GM23338 (cell line): ENCODE measurements around the gene CLEC1B. TPM values are rescaled to one million over a fixed set of nuclear protein-coding genes. Genes with fewer than 3 reads are reported as not detected.

Source experiments
- ATAC-seq: fragments of 200-7000 bp; cut with Tn5 transposase; 3 replicates; pipeline ENCODE4 v1.9.1; 2020
- DNase-seq: peaks from one replicate; pipeline ENCODE4 v3.0.0-alpha.2; 2015; ENCODE audit warnings: low spot score
- H2AFZ ChIP-seq: fragments of 200-600 bp; sonication (generic); 2 replicates; pipeline ENCODE4 v1.8.0; 2016; ENCODE audit warnings: antibody characterized with exemption, mild to moderate bottlenecking, moderate library complexity
- H3F3A ChIP-seq: fragments of 200-600 bp; sonication (generic); replicated peaks from 2 replicates; pipeline ENCODE4 v1.8.0; 2017; ENCODE audit warnings: antibody characterized with exemption, mixed run types, low read depth
- H3K27ac ChIP-seq: fragments of 200-600 bp; sonication (generic); 2 replicates; pipeline ENCODE4 v1.6.1; 2016; ENCODE audit warnings: low read depth
- H3K27me3 ChIP-seq: fragments of 200-600 bp; sonication (generic); 2 replicates; pipeline ENCODE4 v1.8.0; 2016; ENCODE audit warnings: mild to moderate bottlenecking, mixed run types, moderate library complexity; ENCODE audit not compliant: insufficient read depth
- H3K36me3 ChIP-seq: fragments of 200-600 bp; sonication (generic); 2 replicates; pipeline ENCODE4 v1.8.0; 2016; ENCODE audit warnings: mild to moderate bottlenecking; ENCODE audit not compliant: insufficient read depth
- H3K4me1 ChIP-seq: fragments of 200-600 bp; sonication (generic); 2 replicates; pipeline ENCODE4 v1.8.0; 2016; ENCODE audit warnings: mild to moderate bottlenecking, moderate library complexity; ENCODE audit not compliant: insufficient read depth
- H3K4me2 ChIP-seq: fragments of 200-600 bp; sonication (generic); 2 replicates; pipeline ENCODE4 v1.7.1; 2017; ENCODE audit warnings: mixed run types
- H3K4me3 ChIP-seq: fragments of 200-600 bp; sonication (generic); 2 replicates; pipeline ENCODE4 v1.6.1; 2016; ENCODE audit warnings: mixed run types
- H3K79me2 ChIP-seq: fragments of 200-600 bp; sonication (generic); replicated peaks from 2 replicates; pipeline ENCODE4 v1.8.0; 2017; ENCODE audit warnings: mild to moderate bottlenecking; ENCODE audit not compliant: insufficient read depth
- H3K9me2 ChIP-seq: fragments of 200-600 bp; sonication (generic); 2 replicates; pipeline ENCODE4 v1.8.0; 2017; ENCODE audit not compliant: insufficient read depth
- H4K20me1 ChIP-seq: fragments of 200-600 bp; sonication (generic); replicated peaks from 2 replicates; pipeline ENCODE4 v1.8.0; 2017; ENCODE audit warnings: mild to moderate bottlenecking; ENCODE audit not compliant: insufficient read depth
- H3K27ac Mint-ChIP-seq: 2 replicates; pipeline ENCODE4 v1.8.0; 2020; ENCODE audit warnings: inconsistent platforms, mild to moderate bottlenecking, moderate library complexity, mixed read lengths
- H3K27me3 Mint-ChIP-seq: 3 replicates; pipeline ENCODE4 v1.8.0; 2022; ENCODE audit warnings: low read depth, mild to moderate bottlenecking, moderate library complexity, mixed read lengths, inconsistent platforms; ENCODE audit not compliant: insufficient read depth, poor library complexity
- H3K36me3 Mint-ChIP-seq: 3 replicates; pipeline ENCODE4 v1.8.0; 2021; ENCODE audit warnings: low read depth, mild to moderate bottlenecking, inconsistent platforms, moderate library complexity, mixed read lengths
- H3K4me1 Mint-ChIP-seq: 3 replicates; pipeline ENCODE4 v1.8.0; 2020; ENCODE audit warnings: mild to moderate bottlenecking, inconsistent platforms, mixed read lengths
- H3K4me3 Mint-ChIP-seq: 3 replicates; pipeline ENCODE4 v1.8.0; 2021; ENCODE audit warnings: moderate library complexity, mild to moderate bottlenecking, inconsistent platforms, mixed read lengths
- H3K9me3 Mint-ChIP-seq: 3 replicates; pipeline ENCODE4 v1.8.0; 2020; ENCODE audit warnings: moderate library complexity, mild to moderate bottlenecking, inconsistent platforms, mixed read lengths
- CREB1 ChIP-seq: fragments of 250-450 bp; sonication (Bioruptor Pico); IDR thresholded peaks from 2 replicates; pipeline ENCODE4 v1.5.0; 2020; ENCODE audit warnings: low read depth, mild to moderate bottlenecking, moderate library complexity
- EZH2 ChIP-seq: fragments of 200-600 bp; sonication (generic); IDR thresholded peaks from one replicate; pipeline ENCODE4 v1.8.0; 2017; ENCODE audit warnings: antibody characterized with exemption, mild to moderate bottlenecking, low read depth; ENCODE audit not compliant: unreplicated experiment
- JUNB ChIP-seq: IDR thresholded peaks from one replicate; pipeline ENCODE4 v1.6.1; 2016; ENCODE audit warnings: antibody characterized with exemption; ENCODE audit not compliant: unreplicated experiment
- POLR2AphosphoS5 ChIP-seq: IDR thresholded peaks from 2 replicates; pipeline ENCODE4 v1.6.1; 2016; ENCODE audit warnings: antibody characterized with exemption, low read depth
- REST ChIP-seq: IDR thresholded peaks from one replicate; pipeline ENCODE4 v1.6.1; 2018; ENCODE audit warnings: antibody characterized with exemption; ENCODE audit not compliant: unreplicated experiment
- STAT1 ChIP-seq: IDR thresholded peaks from one replicate; pipeline ENCODE4 v1.6.1; 2016; ENCODE audit warnings: antibody characterized with exemption; ENCODE audit not compliant: unreplicated experiment
- ZNF331 ChIP-seq: fragments of 250-450 bp; sonication (Bioruptor Pico); IDR thresholded peaks from 2 replicates; pipeline ENCODE4 v1.5.0; 2020; ENCODE audit warnings: low read depth, mild to moderate bottlenecking, moderate library complexity
- ZNF462 ChIP-seq: fragments of 250-450 bp; sonication (Bioruptor Pico); IDR thresholded peaks from 2 replicates; pipeline ENCODE4 v1.5.0; 2020; ENCODE audit warnings: mild to moderate bottlenecking, moderate library complexity
- polyA plus RNA-seq: library from polyadenylated mRNA; unstranded; fragments of >200 nt; fragmentation: Nextera tagmentation; extraction: Ambion mirVana; gene quantifications from 2 replicates; pipeline ENCODE4 v1.2.1, GENCODE V29; 2016
- total RNA-seq: library from RNA; depleted of rRNA; stranded (reverse); fragments of >200 nt; shearing (Covaris generic); gene quantifications from 2 replicates; pipeline ENCODE4 v1.2.3, GENCODE V29; 2014

CLEC1B gene
- total and polyA plus RNA-seq, 2 experiments from 2014 or later: not detected

GRCh38 chr12:10018386-10018785, 19.5 kb upstream of the CLEC1B start:
- Mint-ChIP-seq H3K4me1 (peaks cover 10% of the 10 kb centered on the region), H3K36me3 (no peaks in the 10 kb centered on the region), H3K9me3 (no peaks in the 10 kb centered on the region), H3K27me3 (no peaks in the 10 kb centered on the region), H3K4me3 (no peak overlapping the region), H3K27ac (no peak overlapping the region)
- no peak for DNase-seq
- Histone ChIP-seq H3K79me2 (no peaks in the 10 kb centered on the region), H3K9me2 (no peaks in the 10 kb centered on the region), H3K27ac (no peak overlapping the region), H3K27me3 (no peaks in the 10 kb centered on the region), H3F3A (no peaks in the 10 kb centered on the region), H4K20me1 (no peaks in the 10 kb centered on the region; the same call in 1 of the 2 replicates), H2AFZ (no peak overlapping the region), H3K4me3 (no peak overlapping the region), H3K36me3 (no peaks in the 10 kb centered on the region), H3K4me1 (peaks cover 15% of the 10 kb centered on the region), H3K4me2 (no peak overlapping the region)
- ATAC-seq: no peak
- TF ChIP-seq CREB1 (CRISPR knock-in tag) (no peak), EZH2 (no peak), REST (no peak), ZNF331 (no peak), ZNF462 (CRISPR knock-in tag) (no peak), JUNB (no peak), POLR2AphosphoS5 (no peak), STAT1 (no peak)
